CD4-positive, alpha-beta T cell treated with Interleukin-17A for 4 hours (primary cell): ENCODE measurements around the gene WDR46.

Experiments used
- DNase-seq: peaks from one replicate; pipeline ENCODE4 v3.0.0-alpha.2; 2020; ENCODE audit warnings: mixed read lengths

Gene WDR46

GRCh38 chr6:33259032-33259431 is 30.0 kb downstream of the WDR46 start:
- no peak for DNase-seq

DNA sequence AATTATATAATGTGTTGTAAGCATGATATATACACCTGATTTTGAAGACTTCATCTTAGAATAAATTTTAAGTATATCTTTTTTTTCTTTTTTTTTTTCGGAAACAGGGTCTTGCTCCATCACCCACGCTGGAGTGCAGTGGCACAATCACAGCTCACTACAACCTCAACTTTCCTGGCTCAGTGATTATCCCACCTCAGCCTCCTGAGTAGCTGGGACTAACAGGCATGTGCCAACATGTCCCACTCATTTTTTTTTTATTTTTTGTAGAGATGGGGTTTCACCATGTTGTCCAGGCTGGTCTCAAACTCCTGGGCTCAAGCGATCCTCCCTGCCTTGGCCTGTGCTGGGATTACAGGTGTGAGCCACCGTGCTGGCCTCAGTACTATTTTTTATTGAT is 34.4 kb downstream of the WDR46 start:
- no peak for DNase-seq

GRCh38 chr6:33252759-33253158 is 36.3 kb downstream of the WDR46 start:
- no peak for DNase-seq

DNA sequence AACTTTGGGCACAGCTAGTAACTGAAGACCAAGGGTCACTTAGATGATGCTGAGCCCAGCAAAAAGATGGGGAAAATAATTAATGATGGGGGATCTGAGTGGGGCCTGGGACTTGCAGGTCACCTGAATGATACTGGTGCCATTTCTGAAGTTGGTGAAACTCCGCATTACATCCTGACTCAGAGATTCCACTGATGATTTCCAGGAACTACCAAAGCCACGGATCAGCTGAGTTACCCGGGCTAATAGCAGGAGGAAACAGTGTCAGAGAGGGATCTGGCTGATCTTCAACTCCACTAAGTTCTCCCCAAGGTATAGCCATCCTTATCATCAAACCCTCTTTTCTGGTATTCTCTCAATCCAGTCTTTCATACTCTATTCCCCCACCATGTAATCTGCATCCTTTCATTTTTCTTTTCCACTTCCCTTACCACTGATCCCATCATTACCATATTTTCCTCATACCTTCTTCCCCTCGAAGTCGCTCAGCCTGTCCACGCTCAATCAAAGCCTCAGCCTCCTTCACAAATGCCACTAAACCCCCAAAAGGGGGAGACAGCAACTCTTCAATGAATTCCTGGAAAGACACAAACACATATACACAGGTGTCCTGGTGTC is 37.5 kb downstream of the WDR46 start:
- no peak for DNase-seq

DNA sequence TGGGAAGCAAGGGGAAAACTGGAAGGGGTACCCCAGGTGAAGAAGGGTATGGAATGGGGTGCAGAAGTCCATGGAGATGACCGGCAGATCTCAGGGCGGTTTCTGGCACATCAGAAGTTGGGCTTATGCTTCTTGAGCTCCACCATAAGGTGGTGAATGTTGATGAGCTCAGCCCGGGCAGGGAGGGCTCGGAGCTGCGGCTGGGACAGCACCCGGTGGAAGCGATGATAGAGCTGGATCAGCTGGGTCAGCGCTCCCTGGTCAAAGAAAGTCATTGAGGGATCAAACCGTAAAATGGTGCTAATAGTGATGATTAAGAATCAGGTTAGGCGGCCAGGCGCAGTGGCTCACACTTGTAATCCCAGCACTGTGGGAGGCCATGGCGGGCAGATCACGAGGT is 38.3 kb downstream of the WDR46 start:
- DNase-seq: no peak

DNA sequence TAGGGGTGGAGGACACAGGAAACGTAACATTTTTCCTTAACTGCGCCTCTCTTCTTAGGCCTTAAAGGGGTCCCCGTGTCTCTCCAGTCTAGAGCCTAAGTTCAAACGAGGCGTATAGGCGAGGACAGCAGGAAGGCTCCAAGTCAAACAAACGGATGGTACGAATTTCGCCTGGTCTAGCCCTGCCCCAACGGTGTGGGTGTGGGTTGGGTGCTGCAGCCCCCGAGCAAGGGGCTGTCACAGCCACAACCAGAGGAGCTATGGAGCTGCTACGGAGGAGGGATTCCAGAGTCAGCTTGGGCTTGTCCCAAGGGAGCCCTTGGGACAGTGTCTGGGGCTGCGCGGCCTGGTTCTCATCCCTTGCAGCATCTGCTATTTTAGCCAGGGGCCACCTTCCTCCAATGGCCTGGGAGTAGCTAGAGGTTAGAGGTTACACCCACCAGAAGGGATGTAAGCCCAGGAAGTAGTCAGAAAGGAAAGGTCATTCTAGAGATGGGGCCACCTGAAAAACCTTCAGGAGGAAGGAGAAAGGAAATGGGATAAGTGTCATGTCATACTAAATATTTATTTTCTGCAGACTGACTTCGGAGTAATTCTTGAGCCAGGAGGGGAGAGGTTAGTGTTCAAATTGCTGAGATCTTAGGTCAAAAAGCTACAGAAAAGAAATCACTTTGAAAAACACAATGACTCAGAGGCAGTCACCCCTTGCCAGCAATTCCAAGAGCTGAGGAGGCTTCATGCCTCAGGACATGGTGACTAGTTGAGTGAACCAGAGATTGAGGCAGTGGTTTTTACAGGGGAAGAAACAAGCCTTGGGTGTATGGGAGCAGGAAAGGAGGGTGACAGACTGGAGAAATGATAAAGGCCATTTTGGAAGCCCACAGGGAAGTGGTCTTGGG is 39.1 kb downstream of the WDR46 start:
- no peak for DNase-seq

DNA sequence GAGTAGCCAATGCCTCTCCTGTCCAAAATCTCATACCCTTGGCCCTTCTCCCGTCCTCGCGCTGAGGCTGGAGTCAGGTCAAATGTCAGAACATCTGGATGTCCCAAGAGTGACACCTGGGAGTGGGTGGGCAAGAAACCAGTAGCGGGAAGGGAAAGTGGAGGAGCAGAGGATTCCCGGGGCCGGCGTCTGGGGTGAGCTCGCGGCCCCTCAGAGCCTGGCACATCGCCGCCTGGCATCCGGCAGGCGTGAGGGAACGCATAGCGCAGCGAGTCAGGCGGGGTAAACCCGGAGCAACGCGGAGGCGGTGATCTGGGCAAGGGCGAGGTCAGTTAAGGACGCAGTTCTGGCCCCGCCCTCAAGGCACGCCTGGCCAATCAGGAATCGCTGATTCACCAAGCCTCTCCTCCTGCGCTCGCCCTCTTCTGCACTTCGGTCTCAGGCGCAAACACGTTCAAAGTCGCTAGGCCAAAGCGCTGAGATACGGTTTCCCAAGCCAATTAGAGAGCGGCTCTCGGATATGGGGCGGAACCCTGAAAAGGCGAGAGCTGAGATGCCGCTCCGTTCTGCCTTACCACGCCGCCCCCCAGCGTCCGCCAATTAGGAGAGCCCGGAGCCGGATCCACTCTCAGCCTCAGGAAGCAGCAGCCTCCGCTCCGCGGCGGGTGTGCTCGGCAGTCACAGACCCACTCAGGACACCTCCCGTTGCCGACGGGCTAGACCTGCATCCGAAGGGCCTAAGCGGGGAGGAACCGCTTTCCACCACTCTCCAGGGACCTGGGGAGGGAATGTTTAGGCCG is 39.9 kb downstream of the WDR46 start:
- peak; percentile 98 for DNase-seq

GRCh38 chr6:33248643-33248931 is 40.5 kb downstream of the WDR46 start:
- DNase-seq: no peak

DNA sequence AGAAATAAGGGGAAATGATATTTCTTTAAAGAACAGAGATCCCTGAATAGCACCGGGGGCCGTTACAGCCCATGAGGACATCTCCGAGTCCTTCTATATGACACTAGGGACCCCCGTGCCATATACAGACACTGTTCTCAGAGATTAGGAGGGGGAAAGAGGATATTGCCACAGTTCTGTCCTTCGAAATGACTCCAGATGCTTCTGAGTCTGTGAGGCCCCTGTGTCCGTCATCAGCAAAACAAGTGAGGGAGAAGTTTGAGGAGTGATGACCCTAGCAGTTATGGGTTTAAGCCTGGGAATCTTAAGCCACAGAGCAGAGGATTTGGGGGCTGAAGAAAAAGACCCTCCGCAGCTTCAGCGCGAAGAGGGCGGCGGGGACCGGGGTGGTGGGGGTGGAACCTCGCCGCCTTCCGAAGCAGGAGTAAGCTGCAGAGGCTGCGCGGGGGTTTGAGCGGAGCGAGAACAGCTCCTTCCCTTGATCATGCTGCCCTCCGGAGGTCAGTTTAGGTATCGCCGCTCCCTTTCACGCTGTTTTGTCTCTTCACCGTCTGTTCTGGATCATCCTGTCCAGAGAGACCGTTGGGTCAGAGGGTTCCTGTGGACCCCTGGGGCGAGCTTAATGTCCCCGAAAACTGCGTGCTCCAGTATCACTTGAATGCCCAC is 40.9 kb downstream of the WDR46 start:
- DNase-seq: peak; percentile 94

DNA sequence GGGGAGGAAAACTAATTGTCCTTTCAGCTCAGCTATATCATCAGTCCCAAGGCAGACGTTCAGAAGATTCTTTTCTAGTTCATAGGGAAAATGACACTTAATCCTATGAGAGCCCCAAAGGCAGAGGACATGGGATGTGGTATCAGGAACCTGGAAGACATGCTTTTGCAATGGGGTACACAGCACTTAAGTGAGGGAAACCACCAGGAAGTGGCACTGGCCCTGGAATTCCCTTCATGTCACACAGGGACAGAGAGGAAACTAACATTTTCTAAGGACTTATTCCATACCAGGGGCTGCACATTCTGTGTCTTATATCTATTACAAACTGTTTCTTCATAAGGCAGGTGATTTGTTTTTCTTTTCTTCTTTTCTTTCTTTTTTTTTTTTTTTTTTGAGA is 45.6 kb downstream of the WDR46 start:
- DNase-seq: no peak

- DNase-seq: no peak
Measured at GRCh38 chr6:33241968-33242367, 47.1 kb downstream of the WDR46 start.

GRCh38 chr6:33237741-33238140 is 51.3 kb downstream of the WDR46 start:
- no peak for DNase-seq

GRCh38 chr6:33236852-33237251 is 52.2 kb downstream of the WDR46 start:
- DNase-seq: no peak

DNA sequence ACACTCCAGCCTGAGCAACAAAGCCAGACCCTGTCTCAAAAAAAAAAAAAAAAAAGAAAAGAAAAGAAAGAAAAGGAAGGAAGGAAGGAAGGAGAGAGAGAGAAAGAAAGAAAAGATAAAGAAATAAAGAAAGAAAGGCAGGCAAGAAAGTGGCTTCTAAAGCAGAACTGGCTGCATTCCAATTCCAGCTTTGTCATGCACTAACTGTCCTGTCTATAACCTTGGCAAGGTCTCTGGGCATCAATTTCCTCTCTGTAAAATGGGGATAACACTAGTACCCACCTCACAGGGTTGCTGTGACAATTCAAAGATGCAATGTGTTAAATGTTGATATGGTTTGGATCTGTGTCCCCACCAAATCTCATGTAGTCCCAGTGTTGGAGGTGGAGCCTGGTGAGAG is 52.7 kb downstream of the WDR46 start:
- no peak for DNase-seq

GRCh38 chr6:33235221-33235634 is 53.8 kb downstream of the WDR46 start:
- DNase-seq: no peak
